Naive B cell (primary cell): ENCODE data around the gene CCL5. TPM values are rescaled to one million over a fixed set of nuclear protein-coding genes. Genes with fewer than 3 reads are reported as not detected.
A peak's percentile ranks its signal among the peaks of the same experiment; 100 is the strongest.

ENCODE experiments used
- ATAC-seq, 2 donors: fragments of 150-1000 bp; cut with Tn5 transposase; 2 replicates each; pipeline ENCODE4 v1.10.0; 2021; ENCODE audit warnings: low read depth in 2 of 2, mild to moderate bottlenecking in 2 of 2, moderate library complexity in 2 of 2
- DNase-seq: peaks from one replicate; pipeline ENCODE4 v3.0.0; 2022
- H3K27ac Mint-ChIP-seq, 6 donors: one replicate each; pipeline ENCODE4 v1.8.0; 2020 to 2022; ENCODE audit warnings: mild to moderate bottlenecking in 6 of 6, mixed read lengths in 6 of 6, moderate library complexity in 5 of 6, inconsistent platforms in 2 of 6
- H3K27me3 Mint-ChIP-seq, 3 donors: one replicate each; pipeline ENCODE4 v1.8.0; 2021 to 2022; ENCODE audit warnings: mixed read lengths in 3 of 3, mild to moderate bottlenecking in 1 of 3
- H3K36me3 Mint-ChIP-seq, 2 donors: one replicate each; pipeline ENCODE4 v1.8.0; 2020 to 2022; ENCODE audit warnings: mixed read lengths in 2 of 2, inconsistent platforms in 1 of 2, mild to moderate bottlenecking in 1 of 2
- H3K4me1 Mint-ChIP-seq, 3 donors: one replicate each; pipeline ENCODE4 v1.8.0; 2020 to 2022; ENCODE audit warnings: mixed read lengths in 3 of 3, inconsistent platforms in 1 of 3, mild to moderate bottlenecking in 1 of 3, moderate library complexity in 1 of 3
- H3K4me3 Mint-ChIP-seq, 8 donors: one replicate each; pipeline ENCODE4 v1.8.0; 2020 to 2022; ENCODE audit warnings: mild to moderate bottlenecking in 8 of 8, mixed read lengths in 8 of 8, moderate library complexity in 8 of 8, inconsistent platforms in 2 of 8
- H3K9me3 Mint-ChIP-seq, 7 donors: one replicate each; pipeline ENCODE4 v1.8.0; 2020 to 2022; ENCODE audit warnings: mixed read lengths in 7 of 7, mild to moderate bottlenecking in 5 of 7, inconsistent platforms in 2 of 7, moderate library complexity in 1 of 7
- polyA plus RNA-seq, 6 donors: library from polyadenylated mRNA; unstranded; fragments of 300-500 nt; fragmentation: Illumina TruSeq; gene quantifications; one replicate each; pipeline ENCODE4 v1.2.3, GENCODE V29; 2021; ENCODE audit warnings: low read depth in 6 of 6

The CCL5 gene
- polyA plus RNA-seq, 6 donors from 2014 or later = 4.9 to 15.3 (median 12.7) TPM

DNA sequence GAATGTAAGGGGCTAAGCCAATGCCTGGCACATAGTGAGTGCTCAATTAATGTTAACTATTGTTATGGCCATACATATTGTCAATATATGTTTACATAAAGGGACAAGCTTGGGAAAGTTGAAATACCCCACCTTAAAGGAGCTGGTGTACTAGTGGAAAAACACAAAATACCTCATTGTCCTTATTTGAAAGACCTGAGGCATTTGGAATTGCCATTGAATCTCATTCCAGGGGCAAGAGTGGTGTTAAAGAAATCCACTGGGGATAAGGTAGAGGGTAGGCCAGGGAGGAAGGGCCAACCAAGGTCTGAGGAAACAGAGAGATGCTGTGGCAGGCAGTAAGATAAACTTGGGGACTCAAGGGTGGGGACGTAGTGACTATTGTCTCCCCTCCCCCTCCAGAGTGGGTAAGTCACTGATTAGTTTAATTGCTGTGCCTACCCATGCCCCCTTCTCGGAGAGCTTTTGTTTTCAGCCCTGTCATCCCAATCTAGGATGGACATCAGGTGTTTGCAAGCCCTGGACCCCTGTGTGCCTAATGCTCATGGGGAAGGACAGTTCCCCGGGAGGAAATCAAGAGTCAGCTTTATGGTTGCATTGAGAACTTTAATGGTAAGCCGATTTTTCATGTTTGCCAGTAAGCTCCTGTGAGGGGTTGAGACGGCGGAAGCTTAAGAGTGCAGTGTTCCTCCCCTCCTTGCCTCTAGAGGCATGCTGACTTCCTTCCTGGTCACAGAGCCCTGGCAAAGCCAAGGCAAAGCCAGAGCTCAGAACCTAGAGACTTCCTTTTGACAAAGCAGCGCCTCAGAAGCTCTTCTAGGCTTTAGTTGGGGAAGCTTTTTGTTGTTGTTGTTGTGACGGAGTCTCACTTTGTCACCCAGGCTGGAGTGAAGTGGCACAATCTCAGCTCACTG is 9.0 kb downstream of the CCL5 start:
- ATAC-seq = peak; percentile 49 to 70
- no peaks in the 10 kb centered on the region for H3K36me3 Mint-ChIP-seq
- peak overlapping the region in 1 of 6 donors; percentile 74 for H3K27ac Mint-ChIP-seq
- H3K4me3 Mint-ChIP-seq = peak overlapping the region in 1 of 8 donors; percentile 38
- no peak for DNase-seq
- no peaks in the 10 kb centered on the region for H3K27me3 Mint-ChIP-seq
- no peaks in the 10 kb centered on the region for H3K9me3 Mint-ChIP-seq
- peaks cover 11 to 13% (median 12%) of the 10 kb centered on the region in 3 donors for H3K4me1 Mint-ChIP-seq

DNA sequence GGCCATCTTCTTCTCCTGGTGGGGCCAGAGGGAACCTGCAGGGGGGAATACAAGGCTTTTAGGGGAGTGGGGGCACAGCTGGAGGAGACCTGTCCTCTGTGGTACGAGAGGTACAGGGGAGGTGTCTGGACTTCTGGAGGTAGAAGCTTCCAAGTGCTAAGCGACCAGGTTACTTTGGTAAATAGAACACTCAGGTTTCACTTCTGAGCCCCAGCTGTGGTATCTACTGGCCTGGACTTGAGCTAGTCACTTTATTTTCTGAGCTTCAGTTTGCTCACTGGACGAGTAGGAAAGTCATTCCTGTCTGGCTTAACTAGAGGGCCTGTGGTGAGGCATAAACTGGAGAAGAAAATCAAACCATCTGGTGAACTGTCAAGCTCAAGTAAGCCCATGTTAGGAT is 11.4 kb downstream of the CCL5 start, which contains the start of gene HEATR9:
TSS of gene HEATR9 (minus strand) at position 155 of the 400 bp plus-strand sequence. CDS start at position 6, 149 bp downstream.
- ATAC-seq (no peak), DNase-seq (no peak)
- Mint-ChIP-seq H3K27me3 (no peaks in the 10 kb centered on the region), H3K9me3 (no peaks in the 10 kb centered on the region), H3K4me3 (no peak within 1 kb of the TSS), H3K36me3 (no peaks in the 10 kb centered on the region), H3K27ac (peak within 1 kb of the TSS in 1 of 6 donors; percentile 54), H3K4me1 (peaks cover 5 to 7% (median 5%) of the 10 kb centered on the region in 3 donors)

DNA sequence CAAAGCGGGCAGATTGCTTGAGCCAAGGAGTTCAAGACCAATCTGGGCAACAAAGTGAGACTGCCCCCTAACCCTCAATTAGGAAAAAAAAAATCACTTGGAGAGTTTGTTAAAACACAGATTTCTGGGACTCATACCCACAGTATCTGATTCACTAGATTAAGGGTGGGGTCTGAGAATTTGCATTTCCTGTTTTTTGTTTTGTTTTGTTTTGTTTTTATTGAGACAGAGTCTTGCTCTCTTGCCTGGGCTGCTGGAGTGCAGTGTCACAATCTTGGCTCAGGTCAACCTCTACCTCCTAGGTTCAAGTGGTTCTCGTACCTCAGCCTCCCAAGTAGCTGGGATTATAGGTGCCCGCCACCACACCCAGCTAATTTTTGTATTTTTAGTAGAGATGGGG is 12.6 kb downstream of the CCL5 start:
- H3K4me1 Mint-ChIP-seq = peaks cover 5 to 7% (median 5%) of the 10 kb centered on the region in 3 donors
- ATAC-seq (no peak), DNase-seq (no peak)
- no peak overlapping the region for H3K4me3 Mint-ChIP-seq
- no peaks in the 10 kb centered on the region for H3K36me3 Mint-ChIP-seq
- H3K27ac Mint-ChIP-seq = no peak overlapping the region
- no peaks in the 10 kb centered on the region for H3K9me3 Mint-ChIP-seq
- no peaks in the 10 kb centered on the region for H3K27me3 Mint-ChIP-seq

DNA sequence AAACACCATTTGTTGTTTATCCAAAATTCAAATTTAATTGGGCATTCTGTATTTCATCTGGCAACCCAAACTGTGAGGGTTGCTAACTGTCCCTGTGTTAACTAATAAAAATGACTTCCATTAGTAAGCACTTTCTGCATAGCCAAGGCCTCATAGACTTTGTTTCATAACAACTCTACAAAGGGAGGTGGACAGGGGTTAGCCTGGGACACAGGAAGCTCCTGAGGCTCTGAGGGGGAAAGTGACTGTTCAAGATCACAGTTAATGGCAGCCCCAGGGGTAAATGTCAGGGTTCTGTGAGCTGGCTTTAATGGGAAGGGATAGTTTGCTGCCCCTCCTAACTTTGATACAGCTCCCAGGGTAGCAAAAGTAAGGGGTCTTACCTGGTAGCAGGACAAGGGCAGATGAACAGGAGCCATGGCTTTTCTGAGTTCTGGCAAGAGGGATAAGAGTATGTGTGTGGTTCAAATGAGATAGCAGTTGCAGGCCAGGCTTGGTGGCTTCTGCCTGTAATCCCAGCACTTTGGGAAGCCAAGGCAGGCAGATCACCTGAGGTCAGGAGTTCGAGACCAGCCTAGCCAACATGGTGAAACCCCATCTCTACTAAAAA is 13.7 kb downstream of the CCL5 start:
- no peaks in the 10 kb centered on the region for H3K27me3 Mint-ChIP-seq
- H3K36me3 Mint-ChIP-seq = no peaks in the 10 kb centered on the region
- ATAC-seq = no peak
- DNase-seq = no peak
- H3K27ac Mint-ChIP-seq = peak overlapping the region in 2 of 6 donors; percentile 20 to 52
- no peak overlapping the region for H3K4me3 Mint-ChIP-seq
- H3K9me3 Mint-ChIP-seq = no peaks in the 10 kb centered on the region
- H3K4me1 Mint-ChIP-seq = peaks cover 4 to 6% (median 5%) of the 10 kb centered on the region in 3 donors

DNA sequence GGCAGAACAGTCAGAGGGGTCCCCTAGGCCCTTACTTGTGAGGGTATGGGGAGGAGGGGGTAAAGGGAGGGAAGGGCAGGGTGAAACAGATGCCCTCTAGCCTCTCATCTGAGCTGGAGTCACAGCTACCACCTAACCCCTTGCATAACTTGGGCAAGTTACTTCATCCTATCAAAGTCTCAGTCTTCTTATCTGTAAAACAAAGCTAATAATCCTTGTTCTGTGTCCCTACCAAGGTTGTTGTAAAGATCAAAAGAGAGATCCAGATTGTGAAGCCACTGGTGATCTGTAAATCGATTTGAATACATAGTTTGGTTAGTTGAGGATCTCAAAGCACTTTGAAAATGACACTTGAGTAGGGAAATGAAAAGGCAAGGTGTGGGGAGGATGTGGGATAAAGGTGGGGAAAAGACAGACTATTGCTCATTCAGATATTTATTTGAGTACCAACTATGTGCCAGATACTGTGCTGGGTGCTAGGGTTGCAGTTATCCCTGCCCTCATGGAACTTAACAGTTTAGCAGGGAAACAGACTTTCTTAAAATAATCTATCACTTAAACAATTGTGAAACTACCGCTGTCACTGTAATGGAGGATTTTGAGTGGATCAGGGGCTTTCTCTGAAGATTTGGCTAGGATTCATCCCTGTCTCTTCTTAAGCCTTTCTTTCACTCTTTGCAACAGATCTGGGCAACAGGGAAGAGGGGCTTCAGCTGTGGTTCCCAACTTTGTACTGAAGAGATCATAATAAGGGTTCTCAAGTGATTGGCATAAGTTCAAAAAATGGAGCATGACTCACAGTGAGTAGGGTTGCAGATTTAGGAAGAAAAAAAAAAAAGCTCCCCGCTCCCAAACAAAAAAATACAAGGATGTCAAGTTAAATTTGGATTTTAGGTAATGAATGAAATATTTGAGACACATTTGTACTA is 14.5 kb downstream of the CCL5 start:
- no peak for DNase-seq
- no peaks in the 10 kb centered on the region for H3K9me3 Mint-ChIP-seq
- H3K27ac Mint-ChIP-seq = peak overlapping the region in 1 of 6 donors; percentile 20
- no peak overlapping the region for H3K4me3 Mint-ChIP-seq
- no peaks in the 10 kb centered on the region for H3K4me1 Mint-ChIP-seq
- no peak for ATAC-seq
- no peaks in the 10 kb centered on the region for H3K27me3 Mint-ChIP-seq
- H3K36me3 Mint-ChIP-seq = peaks cover 0 to 3% of the 10 kb centered on the region in 2 donors

DNA sequence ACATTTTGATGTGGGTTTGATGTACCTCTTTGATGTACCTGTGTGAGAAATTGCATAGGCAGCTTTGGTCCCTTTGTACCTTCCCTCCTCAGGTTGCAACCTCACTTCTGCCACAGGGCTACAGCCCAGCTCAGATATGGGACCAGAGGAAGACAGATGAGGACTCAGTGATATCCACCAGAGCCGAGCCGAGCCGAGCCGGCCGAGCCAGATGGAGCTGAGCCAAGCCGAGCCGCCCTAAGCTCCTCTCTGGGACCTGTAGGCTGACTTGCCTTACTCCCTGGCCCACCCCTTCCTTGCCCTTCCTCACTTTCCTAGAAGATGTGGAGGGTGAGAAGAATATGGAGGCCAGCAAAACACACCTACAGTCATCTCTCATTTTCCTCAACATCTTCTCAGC is 15.3 kb downstream of the CCL5 start:
- Mint-ChIP-seq H3K4me3 (no peak overlapping the region), H3K27ac (no peak overlapping the region), H3K27me3 (no peaks in the 10 kb centered on the region), H3K9me3 (no peaks in the 10 kb centered on the region), H3K4me1 (no peaks in the 10 kb centered on the region), H3K36me3 (peaks cover 0 to 3% of the 10 kb centered on the region in 2 donors)
- ATAC-seq (no peak), DNase-seq (no peak)

DNA sequence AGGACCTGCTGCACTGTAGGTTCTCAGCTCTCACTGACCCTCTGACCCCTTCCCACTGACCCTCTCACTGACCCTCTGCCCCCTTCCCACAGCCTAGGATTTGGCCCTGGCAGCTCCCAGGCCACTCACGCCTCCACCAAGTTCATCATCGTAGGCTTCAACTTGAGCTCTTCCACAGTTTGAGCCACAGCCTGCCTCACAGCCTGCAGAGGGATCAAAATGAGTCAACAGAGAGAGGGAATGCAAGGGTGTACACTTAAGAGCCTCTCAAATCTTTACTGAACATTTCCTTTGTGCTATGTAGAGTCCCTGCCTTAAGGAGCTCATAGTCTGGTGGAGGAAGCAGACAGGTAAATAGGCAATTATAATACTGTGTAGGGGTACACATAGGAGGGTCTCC is 23.6 kb downstream of the CCL5 start:
- no peak overlapping the region for H3K4me3 Mint-ChIP-seq
- H3K36me3 Mint-ChIP-seq = peaks cover 0 to 3% of the 10 kb centered on the region in 2 donors
- ATAC-seq (no peak), DNase-seq (no peak)
- H3K4me1 Mint-ChIP-seq = no peaks in the 10 kb centered on the region
- peak overlapping the region in 1 of 6 donors; percentile 26 for H3K27ac Mint-ChIP-seq
- no peaks in the 10 kb centered on the region for H3K9me3 Mint-ChIP-seq
- no peaks in the 10 kb centered on the region for H3K27me3 Mint-ChIP-seq

DNA sequence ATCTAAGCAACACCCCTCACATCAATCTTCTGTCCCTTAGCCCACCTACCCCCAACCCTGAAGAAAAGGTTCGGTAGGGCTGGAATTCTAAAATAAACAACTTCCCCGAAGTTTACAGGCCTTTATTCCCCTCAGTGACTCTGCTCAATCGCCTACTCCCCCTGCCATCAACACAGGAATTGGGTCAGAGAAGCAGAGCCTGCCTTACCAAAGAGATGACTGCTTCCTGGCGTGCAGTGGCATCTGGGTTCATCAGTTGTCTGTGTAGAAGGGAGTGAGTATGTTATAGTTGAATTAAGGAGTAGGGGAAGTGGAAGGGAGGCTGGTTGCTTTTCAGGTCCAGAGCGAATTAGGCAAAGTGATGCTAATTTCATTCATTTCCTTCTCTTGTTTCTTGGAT is 24.2 kb downstream of the CCL5 start:
- H3K27me3 Mint-ChIP-seq = no peaks in the 10 kb centered on the region
- DNase-seq (no peak), ATAC-seq (no peak)
- H3K4me3 Mint-ChIP-seq = no peak overlapping the region
- no peaks in the 10 kb centered on the region for H3K9me3 Mint-ChIP-seq
- H3K4me1 Mint-ChIP-seq = peaks cover 0 to 6% (median 3%) of the 10 kb centered on the region in 3 donors
- peaks cover 0 to under 1% of the 10 kb centered on the region in 2 donors for H3K36me3 Mint-ChIP-seq
- H3K27ac Mint-ChIP-seq = no peak overlapping the region

DNA sequence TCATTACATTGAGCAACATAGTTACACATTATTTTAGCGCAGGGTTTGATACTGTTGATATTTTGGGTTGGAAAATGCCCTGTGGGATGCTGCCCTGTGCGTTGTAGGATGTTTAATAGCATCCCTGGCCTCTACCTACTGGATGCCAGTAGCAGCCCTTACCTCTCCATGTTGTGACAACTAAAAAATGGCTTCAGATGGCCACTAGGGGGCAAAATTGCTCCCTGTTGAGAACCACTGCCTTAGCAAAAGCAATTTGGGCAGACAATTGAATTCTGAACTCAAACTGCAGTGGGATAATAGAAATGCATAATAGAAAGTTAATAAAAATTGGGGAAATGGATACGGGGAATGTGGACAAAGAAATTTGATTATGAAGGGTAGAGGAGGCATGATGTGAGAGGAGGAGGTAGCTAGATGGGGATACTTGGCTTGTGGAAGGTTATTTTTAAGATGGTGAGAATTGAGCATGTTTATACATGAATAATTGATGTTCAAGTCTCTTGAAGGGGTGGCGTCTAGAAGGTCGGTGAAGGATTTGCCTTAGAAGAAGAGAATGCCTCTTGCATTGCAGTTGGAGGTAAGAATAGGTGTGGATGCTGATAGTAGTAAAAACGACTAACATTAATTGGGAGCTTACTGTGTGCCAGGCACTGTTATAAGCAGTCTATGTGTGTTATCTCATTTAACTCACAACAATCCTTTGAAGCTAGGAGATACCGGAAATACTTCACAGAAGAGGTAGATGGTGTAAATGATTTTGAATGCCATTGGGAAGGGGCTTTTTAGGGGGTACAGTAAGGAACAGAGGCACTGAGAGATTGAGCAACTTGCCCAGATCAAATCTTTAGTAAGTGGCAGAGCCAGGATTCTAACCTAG is 30.5 kb downstream of the CCL5 start:
- Mint-ChIP-seq H3K27me3 (no peaks in the 10 kb centered on the region), H3K36me3 (peaks cover 12 to 16% of the 10 kb centered on the region in 2 donors), H3K27ac (no peak overlapping the region), H3K9me3 (no peaks in the 10 kb centered on the region), H3K4me1 (peaks cover 5 to 13% (median 9%) of the 10 kb centered on the region in 3 donors), H3K4me3 (no peak overlapping the region)
- ATAC-seq (peak; percentile 49 to 64), DNase-seq (peak; percentile 31)

DNA sequence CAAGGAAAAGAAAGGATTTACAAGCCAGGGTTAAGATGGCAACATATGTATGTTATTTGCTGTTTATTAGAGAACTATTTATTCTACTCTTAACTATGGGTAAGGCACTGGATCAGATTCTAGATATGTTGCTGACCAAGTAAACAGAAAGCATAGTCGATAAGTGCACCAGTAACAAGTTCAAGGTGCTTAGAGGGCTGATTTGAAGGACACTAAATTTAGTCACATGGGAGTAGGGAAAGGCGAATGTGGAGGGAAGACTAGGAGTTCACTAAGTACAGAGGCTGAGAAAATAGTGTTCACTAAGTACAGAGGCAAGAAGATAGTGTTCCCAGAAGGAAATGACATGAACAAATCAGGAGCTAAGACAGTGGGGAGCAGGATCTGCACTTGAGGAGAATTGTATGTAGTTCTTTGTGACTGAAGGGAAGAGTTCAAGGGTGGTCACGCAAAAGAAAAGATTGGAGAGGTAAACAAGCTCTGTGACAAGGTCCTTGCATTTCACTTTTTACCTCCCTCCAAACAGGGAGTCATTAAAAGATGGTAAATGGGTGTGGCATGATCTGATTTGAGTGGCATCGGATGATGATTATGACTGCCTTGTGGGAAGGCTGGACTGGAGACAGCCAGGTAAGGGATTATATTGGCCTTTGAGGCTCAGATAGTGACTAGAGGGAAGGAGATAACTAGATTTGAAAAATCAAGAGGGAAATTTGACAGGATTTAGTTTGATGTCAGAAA is 32.4 kb downstream of the CCL5 start:
- Mint-ChIP-seq H3K27me3 (no peaks in the 10 kb centered on the region), H3K27ac (peak overlapping the region in 3 of 6 donors; percentile 23 to 69 (median 23))

DNA sequence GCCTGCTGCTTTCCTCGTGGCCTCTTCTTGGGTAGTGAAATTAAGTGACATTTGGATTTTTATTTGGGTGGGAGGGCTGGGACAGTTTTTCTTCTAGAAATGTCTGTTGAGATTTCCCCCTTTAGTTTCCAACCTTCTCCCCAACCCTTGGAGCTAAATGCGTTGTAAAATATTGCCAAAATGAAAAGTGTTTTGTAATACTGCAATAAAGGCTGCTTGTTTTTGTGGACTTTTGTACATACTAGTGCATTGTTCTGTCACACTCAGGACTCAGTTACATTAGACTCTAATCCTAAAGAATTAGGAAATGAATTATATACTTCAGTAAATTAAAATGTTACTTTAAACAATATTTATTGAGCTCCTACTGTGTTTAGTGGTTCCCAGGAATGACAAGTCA is 33.2 kb downstream of the CCL5 start:
- ATAC-seq (no peak), DNase-seq (no peak)
- Mint-ChIP-seq H3K4me3 (no peak overlapping the region), H3K4me1 (peaks cover 5 to 18% (median 13%) of the 10 kb centered on the region in 3 donors), H3K27ac (peak overlapping the region in 1 of 6 donors; percentile 44), H3K9me3 (no peaks in the 10 kb centered on the region), H3K36me3 (peaks cover 21 to 30% of the 10 kb centered on the region in 2 donors), H3K27me3 (no peaks in the 10 kb centered on the region)

More for the DNA sequence above, 32.4 kb downstream of the CCL5 start:
- peaks cover 16 to 30% of the 10 kb centered on the region in 2 donors for H3K36me3 Mint-ChIP-seq
- ATAC-seq (no peak), DNase-seq (no peak)
- H3K4me1 Mint-ChIP-seq = peaks cover 5 to 18% (median 13%) of the 10 kb centered on the region in 3 donors
- H3K4me3 Mint-ChIP-seq = no peak overlapping the region
- H3K9me3 Mint-ChIP-seq = no peaks in the 10 kb centered on the region
